ENCODE measurements around the gene GOLIM4. TPM values are rescaled to one million over a fixed set of nuclear protein-coding genes. Genes with fewer than 3 reads are reported as not detected.
A peak's percentile ranks its signal among the peaks of the same experiment; 100 is the strongest.

GOLIM4 gene
- polyA plus RNA-seq, 1 experiment: 34.4 TPM

- ChIA-PET POLR2A (no interaction called here), CTCF (interaction anchor here (0.6 to 2.0 kb wide), 8 partner anchors 8 to 1015 kb away, joined by 3 to 5 read pairs (median 3); no protein-coding TSS in a partner anchor)
- DNase-seq (ENCODE audit: low read depth, low spot score): no peak
- peak; percentile 35 for TF ChIP-seq CTCF (IDR thresholded peaks at IDR 0.05; ENCODE audit: low read depth, low read length)
- H3K27ac ChIP-seq (ENCODE audit: low read depth, low read length): no peak overlapping the region
- no peak overlapping the region for H3K4me3 ChIP-seq (ENCODE audit: low read depth, low read length)
- H3K9me3 ChIP-seq (ENCODE audit: control insufficient read depth, insufficient read depth, low read length): no peaks in the 10 kb centered on the region
- no peaks in the 10 kb centered on the region for H3K27me3 ChIP-seq (ENCODE audit: control insufficient read depth, insufficient read depth, low read length)
Measured at GRCh38 chr3:168088106-168088720, 7.5 kb downstream of the GOLIM4 start.

- Histone ChIP-seq H3K27ac (ENCODE audit: low read depth, low read length) (no peak overlapping the region), H3K9me3 (ENCODE audit: control insufficient read depth, insufficient read depth, low read length) (no peaks in the 10 kb centered on the region), H3K4me3 (ENCODE audit: low read depth, low read length) (no peak overlapping the region), H3K27me3 (ENCODE audit: control insufficient read depth, insufficient read depth, low read length) (no peaks in the 10 kb centered on the region)
- CTCF ChIA-PET: interaction anchor here (0.6 to 2.0 kb wide), 8 partner anchors 9 to 1016 kb away, joined by 3 to 5 read pairs (median 3); no protein-coding TSS in a partner anchor
- DNase-seq (ENCODE audit: low read depth, low spot score): no peak
- POLR2A ChIA-PET: no interaction called here
- TF ChIP-seq CTCF (IDR thresholded peaks at IDR 0.05; ENCODE audit: low read depth, low read length): no peak
Measured at GRCh38 chr3:168087539-168087938, 8.2 kb downstream of the GOLIM4 start.

DNA sequence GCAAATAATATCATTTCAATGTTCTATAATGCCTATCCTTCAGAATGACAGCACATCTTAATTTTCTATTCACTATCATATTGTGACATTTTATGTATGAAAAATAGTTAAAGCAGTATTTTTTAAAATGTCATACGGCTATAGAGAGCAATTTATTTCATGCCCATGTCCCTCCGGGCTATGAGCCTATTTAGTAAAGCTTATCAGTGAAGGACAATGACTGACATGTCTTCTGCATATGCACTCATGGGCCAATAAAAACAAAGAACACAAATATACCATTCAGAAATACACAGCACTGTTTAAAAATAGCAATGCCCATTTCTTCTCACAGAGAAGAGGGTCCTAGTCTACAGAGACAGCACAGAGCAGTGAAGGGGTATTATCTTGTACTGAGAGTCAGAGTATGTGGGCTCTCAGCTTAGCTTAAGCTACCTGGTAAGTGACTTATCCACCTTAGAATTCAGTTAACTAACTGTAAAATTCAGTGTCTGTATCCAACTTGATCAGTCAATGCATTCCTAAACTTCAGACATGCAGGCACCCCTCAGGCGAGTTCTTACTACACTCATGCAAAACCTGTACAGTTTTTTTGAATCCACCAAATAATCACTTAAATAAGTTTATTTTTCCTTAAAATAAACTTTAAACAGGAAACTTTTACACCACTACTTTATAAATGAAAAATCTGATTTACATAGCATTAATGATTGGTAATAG, 9.0 kb downstream of the GOLIM4 start:
- POLR2A ChIA-PET: no interaction called here
- CTCF ChIA-PET: interaction anchor here (1.1 to 2.0 kb wide), 2 partner anchors 14 to 31 kb away, joined by 3 to 4 read pairs; no protein-coding TSS in a partner anchor
- no peak overlapping the region for H3K27ac ChIP-seq (ENCODE audit: low read depth, low read length)
- H3K4me3 ChIP-seq (ENCODE audit: low read depth, low read length): no peak overlapping the region
- no peaks in the 10 kb centered on the region for H3K9me3 ChIP-seq (ENCODE audit: control insufficient read depth, insufficient read depth, low read length)
- H3K27me3 ChIP-seq (ENCODE audit: control insufficient read depth, insufficient read depth, low read length): no peaks in the 10 kb centered on the region
- TF ChIP-seq CTCF (IDR thresholded peaks at IDR 0.05; ENCODE audit: low read depth, low read length): no peak
- no peak for DNase-seq (ENCODE audit: low read depth, low spot score)

DNA sequence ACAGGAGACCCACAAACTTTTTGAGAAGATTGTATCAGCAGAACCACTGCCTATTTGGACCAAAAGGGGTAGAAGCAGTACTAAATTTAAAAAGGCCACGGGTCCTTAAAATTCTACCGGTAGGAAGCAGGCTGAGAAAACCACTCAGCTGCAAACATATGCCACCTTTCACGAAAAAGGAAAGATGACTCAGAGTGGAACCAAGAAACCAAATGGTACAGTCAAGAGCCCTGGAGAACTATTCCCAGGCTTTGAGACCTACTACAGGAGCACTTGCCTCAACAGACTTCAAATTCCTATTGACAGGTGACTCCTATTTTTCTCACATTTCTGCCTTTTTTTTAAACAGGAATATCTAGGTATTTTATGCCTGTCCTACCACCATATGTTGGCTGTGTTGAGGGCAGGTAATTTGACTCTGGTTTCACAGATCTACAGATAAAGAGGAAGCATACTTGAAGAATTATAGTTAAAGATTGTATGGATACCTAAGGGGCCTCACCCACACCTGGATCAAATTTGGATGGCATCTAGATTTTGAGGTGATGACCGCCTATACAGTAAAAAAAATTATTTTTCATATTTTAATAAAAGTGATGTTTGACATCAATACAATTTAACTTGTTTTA, 10.1 kb downstream of the GOLIM4 start:
- POLR2A ChIA-PET: no interaction called here
- TF ChIP-seq CTCF (IDR thresholded peaks at IDR 0.05; ENCODE audit: low read depth, low read length): no peak
- no peaks in the 10 kb centered on the region for H3K27me3 ChIP-seq (ENCODE audit: control insufficient read depth, insufficient read depth, low read length)
- H3K9me3 ChIP-seq (ENCODE audit: control insufficient read depth, insufficient read depth, low read length): no peaks in the 10 kb centered on the region
- H3K4me3 ChIP-seq (ENCODE audit: low read depth, low read length): no peak overlapping the region
- no peak overlapping the region for H3K27ac ChIP-seq (ENCODE audit: low read depth, low read length)
- DNase-seq (ENCODE audit: low read depth, low spot score): no peak
- CTCF ChIA-PET: no interaction called here

- no peaks in the 10 kb centered on the region for H3K9me3 ChIP-seq (ENCODE audit: control insufficient read depth, insufficient read depth, low read length)
- H3K27ac ChIP-seq (ENCODE audit: low read depth, low read length): no peak overlapping the region
- H3K27me3 ChIP-seq (ENCODE audit: control insufficient read depth, insufficient read depth, low read length): no peaks in the 10 kb centered on the region
- CTCF ChIA-PET: no interaction called here
- POLR2A ChIA-PET: no interaction called here
- H3K4me3 ChIP-seq (ENCODE audit: low read depth, low read length): no peak overlapping the region
- no peak for DNase-seq (ENCODE audit: low read depth, low spot score)
- TF ChIP-seq CTCF (IDR thresholded peaks at IDR 0.05; ENCODE audit: low read depth, low read length): no peak
Measured at GRCh38 chr3:168083906-168084305, 11.8 kb downstream of the GOLIM4 start.
